ENCODE results near the gene INTS11.

DNA sequence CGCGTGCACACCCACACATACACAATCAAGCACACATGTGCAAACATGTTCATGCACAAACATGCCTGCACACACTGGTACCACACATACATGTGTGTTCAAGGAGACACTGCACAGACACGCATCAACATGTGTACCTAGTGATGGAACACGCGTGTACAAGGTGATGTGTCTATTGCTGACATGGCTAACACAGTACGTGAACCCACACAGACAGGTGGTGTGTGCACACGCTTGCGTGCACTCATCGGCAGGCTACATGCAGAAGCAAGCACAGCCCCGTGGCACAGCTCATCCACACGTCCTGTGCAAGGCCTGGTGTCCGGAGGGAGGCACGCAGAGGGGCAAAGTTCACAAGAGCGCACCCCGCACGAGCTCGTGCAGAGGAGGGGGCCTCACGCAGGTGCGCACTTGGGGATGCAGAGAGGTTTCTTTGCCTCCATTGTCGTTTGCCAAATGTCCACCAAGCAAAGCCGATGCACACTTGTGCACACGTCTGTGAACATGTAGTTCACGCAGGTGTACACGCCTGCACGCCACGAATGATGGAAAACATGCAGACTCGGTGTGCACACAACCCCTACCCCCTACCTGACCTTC lies 17.7 kb downstream of the INTS11 start:
- TF ChIP-seq POLR2A (IDR thresholded peaks at IDR 0.05; ENCODE audit: low read depth, low read length) (no peak), TAF1 (IDR thresholded peaks at IDR 0.05; ENCODE audit: borderline replicate concordance, low read depth, low read length) (no peak), CBX3 (IDR thresholded peaks at IDR 0.05; ENCODE audit: borderline replicate concordance, low read depth) (no peak), JUND (IDR thresholded peaks at IDR 0.05; ENCODE audit: low read depth, low read length) (no peak), POLR2AphosphoS5 (IDR thresholded peaks at IDR 0.05; ENCODE audit: low read length) (no peak), CREB1 (IDR thresholded peaks at IDR 0.05; ENCODE audit: low read depth) (no peak), GABPA (IDR thresholded peaks at IDR 0.05; ENCODE audit: low read depth) (no peak)
- TF ChIP-seq, protein P1, sequence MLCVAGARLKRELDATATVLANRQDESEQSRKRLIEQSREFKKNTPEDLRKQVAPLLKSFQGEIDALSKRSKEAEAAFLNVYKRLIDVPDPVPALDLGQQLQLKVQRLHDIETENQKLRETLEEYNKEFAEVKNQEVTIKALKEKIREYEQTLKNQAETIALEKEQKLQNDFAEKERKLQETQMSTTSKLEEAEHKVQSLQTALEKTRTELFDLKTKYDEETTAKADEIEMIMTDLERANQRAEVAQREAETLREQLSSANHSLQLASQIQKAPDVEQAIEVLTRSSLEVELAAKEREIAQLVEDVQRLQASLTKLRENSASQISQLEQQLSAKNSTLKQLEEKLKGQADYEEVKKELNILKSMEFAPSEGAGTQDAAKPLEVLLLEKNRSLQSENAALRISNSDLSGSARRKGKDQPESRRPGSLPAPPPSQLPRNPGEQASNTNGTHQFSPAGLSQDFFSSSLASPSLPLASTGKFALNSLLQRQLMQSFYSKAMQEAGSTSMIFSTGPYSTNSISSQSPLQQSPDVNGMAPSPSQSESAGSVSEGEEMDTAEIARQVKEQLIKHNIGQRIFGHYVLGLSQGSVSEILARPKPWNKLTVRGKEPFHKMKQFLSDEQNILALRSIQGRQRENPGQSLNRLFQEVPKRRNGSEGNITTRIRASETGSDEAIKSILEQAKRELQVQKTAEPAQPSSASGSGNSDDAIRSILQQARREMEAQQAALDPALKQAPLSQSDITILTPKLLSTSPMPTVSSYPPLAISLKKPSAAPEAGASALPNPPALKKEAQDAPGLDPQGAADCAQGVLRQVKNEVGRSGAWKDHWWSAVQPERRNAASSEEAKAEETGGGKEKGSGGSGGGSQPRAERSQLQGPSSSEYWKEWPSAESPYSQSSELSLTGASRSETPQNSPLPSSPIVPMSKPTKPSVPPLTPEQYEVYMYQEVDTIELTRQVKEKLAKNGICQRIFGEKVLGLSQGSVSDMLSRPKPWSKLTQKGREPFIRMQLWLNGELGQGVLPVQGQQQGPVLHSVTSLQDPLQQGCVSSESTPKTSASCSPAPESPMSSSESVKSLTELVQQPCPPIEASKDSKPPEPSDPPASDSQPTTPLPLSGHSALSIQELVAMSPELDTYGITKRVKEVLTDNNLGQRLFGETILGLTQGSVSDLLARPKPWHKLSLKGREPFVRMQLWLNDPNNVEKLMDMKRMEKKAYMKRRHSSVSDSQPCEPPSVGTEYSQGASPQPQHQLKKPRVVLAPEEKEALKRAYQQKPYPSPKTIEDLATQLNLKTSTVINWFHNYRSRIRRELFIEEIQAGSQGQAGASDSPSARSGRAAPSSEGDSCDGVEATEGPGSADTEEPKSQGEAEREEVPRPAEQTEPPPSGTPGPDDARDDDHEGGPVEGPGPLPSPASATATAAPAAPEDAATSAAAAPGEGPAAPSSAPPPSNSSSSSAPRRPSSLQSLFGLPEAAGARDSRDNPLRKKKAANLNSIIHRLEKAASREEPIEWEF (IDR thresholded peaks at IDR 0.05; ENCODE audit: insufficient replicate concordance, low read depth, low read length): no peak
- TF ChIP-seq, protein P2, sequence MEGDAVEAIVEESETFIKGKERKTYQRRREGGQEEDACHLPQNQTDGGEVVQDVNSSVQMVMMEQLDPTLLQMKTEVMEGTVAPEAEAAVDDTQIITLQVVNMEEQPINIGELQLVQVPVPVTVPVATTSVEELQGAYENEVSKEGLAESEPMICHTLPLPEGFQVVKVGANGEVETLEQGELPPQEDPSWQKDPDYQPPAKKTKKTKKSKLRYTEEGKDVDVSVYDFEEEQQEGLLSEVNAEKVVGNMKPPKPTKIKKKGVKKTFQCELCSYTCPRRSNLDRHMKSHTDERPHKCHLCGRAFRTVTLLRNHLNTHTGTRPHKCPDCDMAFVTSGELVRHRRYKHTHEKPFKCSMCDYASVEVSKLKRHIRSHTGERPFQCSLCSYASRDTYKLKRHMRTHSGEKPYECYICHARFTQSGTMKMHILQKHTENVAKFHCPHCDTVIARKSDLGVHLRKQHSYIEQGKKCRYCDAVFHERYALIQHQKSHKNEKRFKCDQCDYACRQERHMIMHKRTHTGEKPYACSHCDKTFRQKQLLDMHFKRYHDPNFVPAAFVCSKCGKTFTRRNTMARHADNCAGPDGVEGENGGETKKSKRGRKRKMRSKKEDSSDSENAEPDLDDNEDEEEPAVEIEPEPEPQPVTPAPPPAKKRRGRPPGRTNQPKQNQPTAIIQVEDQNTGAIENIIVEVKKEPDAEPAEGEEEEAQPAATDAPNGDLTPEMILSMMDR (IDR thresholded peaks at IDR 0.05 in 2 of 3, conservative IDR thresholded peaks at IDR 0.05 in 1 of 3; ENCODE audit: control insufficient read depth in 2 of 3, extremely low read depth in 1 of 3, insufficient read depth in 1 of 3, low read depth in 3 of 3, low read length in 3 of 3): no peak
